ENCODE data around the gene TRPM7. TPM values are rescaled to one million over a fixed set of nuclear protein-coding genes. Genes with fewer than 3 reads are reported as not detected.

TRPM7 gene
- total RNA-seq (2022; extraction: Qiagen RNA extraction) = 19.2 to 23.6 TPM (median 21.7 TPM) in 5 replicates

GRCh38 chr15:50686469-50687301 is at the start of gene TRPM7:
TSS of gene TRPM7 (minus strand) at chr15:50686797. CDS start at chr15:50686533, 264 bp downstream.

DNA sequence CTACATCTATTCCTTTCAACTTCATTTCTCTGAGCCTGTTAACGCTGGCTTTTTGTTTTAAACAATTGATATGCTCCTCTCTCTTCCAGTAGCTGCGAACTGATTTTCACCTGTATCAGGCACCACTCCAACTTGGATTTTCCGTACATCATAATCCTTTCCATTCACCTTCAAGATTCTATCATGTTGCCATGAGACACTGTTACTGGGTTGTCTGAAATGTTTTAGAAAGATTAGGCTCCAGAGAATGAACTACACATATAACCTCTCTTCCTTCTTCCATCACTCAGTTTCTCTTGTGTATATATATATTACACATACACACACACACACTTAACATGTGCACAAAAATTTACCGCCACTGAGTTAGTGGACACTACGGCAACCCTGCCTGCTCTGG is 140.0 kb downstream of the TRPM7 start, which contains the start of gene USP50:
Gene USP50 (minus strand): TSS at position 101 of the 400 bp plus-strand sequence. CDS start 141 bp downstream, outside the sequence.

Other genes with a start within 250 kb of the TRPM7 start
- gene USP50, start 140.1 kb downstream of the TRPM7 start, total RNA-seq (2022; extraction: Qiagen RNA extraction) = 0.17 TPM in 1 of 5 replicates, not detected in the others
- gene SPPL2A, start 78.9 kb upstream of the TRPM7 start, total RNA-seq (2022; extraction: Qiagen RNA extraction) = 87.8 to 97.0 TPM (median 90.2 TPM) in 5 replicates
- 7.2 to 11.4 TPM (median 8.7 TPM) in 5 replicates for gene AP4E1, start 221.9 kb upstream of the TRPM7 start, total RNA-seq (2022; extraction: Qiagen RNA extraction)

All from A549 treated with AZD2906 at 1 μM for 4 hours (cell line).